Choroid plexus epithelial cell (primary cell): Measurements from ENCODE around the gene NEK2.

Experiments
- DNase-seq: peaks from one replicate; pipeline ENCODE4 v3.0.0-alpha.2; 2010; ENCODE audit warnings: low read depth
- H3K4me3 ChIP-seq: 2 replicates; pipeline ENCODE4 v1.5.1; 2011; ENCODE audit warnings: low read depth, mild to moderate bottlenecking, control low read depth, low read length, moderate library complexity
- CTCF ChIP-seq: conservative IDR thresholded peaks from 2 replicates; pipeline ENCODE4 v1.5.1; 2011; ENCODE audit warnings: low read depth, mild to moderate bottlenecking, control low read depth, inconsistent platforms, low read length, moderate library complexity

NEK2 gene

GRCh38 chr1:211614615-211615014 lies 60.8 kb downstream of the NEK2 start:
- no peak for TF ChIP-seq CTCF
- no peak overlapping the region for H3K4me3 ChIP-seq
- no peak for DNase-seq

- no peak for DNase-seq
- H3K4me3 ChIP-seq = no peak overlapping the region
- TF ChIP-seq CTCF = no peak
Measured at GRCh38 chr1:211613951-211614350, 61.5 kb downstream of the NEK2 start.

- DNase-seq = peak; percentile 96
- TF ChIP-seq CTCF = no peak
- H3K4me3 ChIP-seq = no peak overlapping the region
Measured at GRCh38 chr1:211613108-211613947, 62.1 kb downstream of the NEK2 start.

- DNase-seq = no peak
- no peak overlapping the region for H3K4me3 ChIP-seq
- TF ChIP-seq CTCF = no peak
Measured at GRCh38 chr1:211612786-211613107, 62.7 kb downstream of the NEK2 start.
